H9 (cell line): ENCODE results near the gene NDUFAF2. TPM values are rescaled to one million over a fixed set of nuclear protein-coding genes. Genes with fewer than 3 reads are reported as not detected.

ENCODE experiments used
- DNase-seq: peaks from one replicate; pipeline ENCODE4 v3.0.0-alpha.2; 2017
- H2AFZ ChIP-seq: one replicate; pipeline ENCODE4 v1.6.1; 2013; ENCODE audit warnings: mild to moderate bottlenecking, low read length, control low read depth, moderate library complexity
- H2AK5ac ChIP-seq: 2 replicates; pipeline ENCODE4 v1.6.1; 2013; ENCODE audit warnings: low read length, control low read depth, mixed read lengths; ENCODE audit not compliant: insufficient read length
- H2BK120ac ChIP-seq: one replicate; pipeline ENCODE4 v1.6.1; 2013; ENCODE audit warnings: low read depth, mild to moderate bottlenecking, low read length, control low read depth, inconsistent platforms; ENCODE audit not compliant: poor library complexity, severe bottlenecking
- H2BK12ac ChIP-seq: 2 replicates; pipeline ENCODE4 v1.6.1; 2013; ENCODE audit warnings: low read length, control low read depth, mixed read lengths, low read depth; ENCODE audit not compliant: insufficient read length
- H2BK15ac ChIP-seq: 2 replicates; pipeline ENCODE4 v1.6.1; 2013; ENCODE audit warnings: low read depth, low read length, control low read depth
- H2BK20ac ChIP-seq: one replicate; pipeline ENCODE4 v1.6.1; 2013; ENCODE audit warnings: low read depth, mild to moderate bottlenecking, low read length, control low read depth, inconsistent platforms; ENCODE audit not compliant: poor library complexity, severe bottlenecking
- H2BK5ac ChIP-seq: 2 replicates; pipeline ENCODE4 v1.6.1; 2013; ENCODE audit warnings: low read length, control low read depth, mixed read lengths; ENCODE audit not compliant: insufficient read length
- H3K14ac ChIP-seq: 2 replicates; pipeline ENCODE4 v1.6.1; 2013; ENCODE audit warnings: low read length, control low read depth; ENCODE audit not compliant: insufficient read depth
- H3K18ac ChIP-seq: 2 replicates; pipeline ENCODE4 v1.6.1; 2013; ENCODE audit warnings: low read depth, mild to moderate bottlenecking, mixed read lengths, low read length, control low read depth; ENCODE audit not compliant: insufficient read length
- H3K23ac ChIP-seq: 2 replicates; pipeline ENCODE4 v1.6.1; 2013; ENCODE audit warnings: low read length, control low read depth, mixed read lengths, low read depth; ENCODE audit not compliant: insufficient read length
- H3K23me2 ChIP-seq: 2 replicates; pipeline ENCODE4 v1.6.1; 2013; ENCODE audit warnings: low read depth, mild to moderate bottlenecking, mixed read lengths, low read length, control low read depth; ENCODE audit not compliant: insufficient read length, poor library complexity, severe bottlenecking
- H3K27ac ChIP-seq: 2 replicates; pipeline ENCODE4 v1.5.1; 2013; ENCODE audit warnings: low read length, control low read depth, mixed read lengths, low read depth; ENCODE audit not compliant: insufficient read length
- H3K27me3 ChIP-seq: 2 replicates; pipeline ENCODE4 v1.6.1; 2013; ENCODE audit warnings: low read length, control low read depth, inconsistent platforms; ENCODE audit not compliant: insufficient read depth
- H3K4ac ChIP-seq: 2 replicates; pipeline ENCODE4 v1.6.1; 2013; ENCODE audit warnings: low read depth, mild to moderate bottlenecking, control low read depth, inconsistent platforms, low read length, moderate library complexity
- H3K4me1 ChIP-seq: 2 replicates; pipeline ENCODE4 v1.6.1; 2013; ENCODE audit warnings: low read length, control low read depth, inconsistent platforms; ENCODE audit not compliant: insufficient read depth
- H3K4me2 ChIP-seq: 2 replicates; pipeline ENCODE4 v1.6.1; 2013; ENCODE audit warnings: low read length, control low read depth, mixed read lengths; ENCODE audit not compliant: insufficient read length, insufficient read depth
- H3K56ac ChIP-seq: 2 replicates; pipeline ENCODE4 v1.6.1; 2013; ENCODE audit warnings: low read depth, mild to moderate bottlenecking, mixed read lengths, low read length, control low read depth; ENCODE audit not compliant: insufficient read length
- H3K79me1 ChIP-seq: 2 replicates; pipeline ENCODE4 v1.6.1; 2013; ENCODE audit warnings: low read depth, mild to moderate bottlenecking, moderate library complexity, low read length, control low read depth, inconsistent platforms; ENCODE audit not compliant: insufficient read depth, poor library complexity, severe bottlenecking
- H3K79me2 ChIP-seq: 2 replicates; pipeline ENCODE4 v1.6.1; 2013; ENCODE audit warnings: low read length, control low read depth, inconsistent platforms; ENCODE audit not compliant: insufficient read depth
- H3K9ac ChIP-seq: 2 replicates; pipeline ENCODE4 v1.6.1; 2013; ENCODE audit warnings: low read length, control low read depth, mixed read lengths; ENCODE audit not compliant: insufficient read length; ENCODE audit errors: extremely low read depth
- H3K9me3 ChIP-seq: one replicate; pipeline ENCODE4 v1.6.1; 2013; ENCODE audit warnings: low read depth, low read length, inconsistent platforms; ENCODE audit not compliant: control insufficient read depth
- H3T11ph ChIP-seq: one replicate; pipeline ENCODE4 v1.6.1; 2013; ENCODE audit warnings: mild to moderate bottlenecking, low read length, control low read depth, inconsistent platforms
- H4K20me1 ChIP-seq: one replicate; pipeline ENCODE4 v1.6.1; 2013; ENCODE audit not compliant: control insufficient read depth, insufficient read length, insufficient read depth
- H4K5ac ChIP-seq: 2 replicates; pipeline ENCODE4 v1.6.1; 2013; ENCODE audit warnings: low read depth, mild to moderate bottlenecking, mixed read lengths, low read length, control low read depth; ENCODE audit not compliant: insufficient read length
- H4K8ac ChIP-seq: replicated peaks from 2 replicates; pipeline ENCODE4 v1.6.1; 2013; ENCODE audit warnings: low read length, control low read depth, mixed read lengths, low read depth; ENCODE audit not compliant: insufficient read length
- H4K91ac ChIP-seq: 2 replicates; pipeline ENCODE4 v1.6.1; 2013; ENCODE audit warnings: low read depth, mild to moderate bottlenecking, moderate library complexity, mixed read lengths, low read length, control low read depth; ENCODE audit not compliant: insufficient read length
- H3K27ac Mint-ChIP-seq, 3 experiments: 2 replicates in 2 of 3; 3 replicates in 1 of 3; pipeline ENCODE4 v1.8.0; 2020 to 2021; ENCODE audit warnings: mixed read lengths in 3 of 3, mild to moderate bottlenecking in 1 of 3, moderate library complexity in 1 of 3
- H3K27me3 Mint-ChIP-seq: 2 replicates; pipeline ENCODE4 v1.8.0; 2021; ENCODE audit warnings: low read depth, mild to moderate bottlenecking, moderate library complexity, mixed read lengths
- H3K36me3 Mint-ChIP-seq, 3 experiments: 2 replicates in 2 of 3; 3 replicates in 1 of 3; pipeline ENCODE4 v1.8.0; 2020 to 2021; ENCODE audit warnings: low read depth in 3 of 3, mixed read lengths in 3 of 3; ENCODE audit not compliant: insufficient read depth in 1 of 3
- H3K4me1 Mint-ChIP-seq, 2 experiments: 2 replicates each; pipeline ENCODE4 v1.8.0; 2020; ENCODE audit warnings: mixed read lengths in 2 of 2
- H3K4me3 Mint-ChIP-seq, 2 experiments: 2 replicates in 1 of 2; 3 replicates in 1 of 2; pipeline ENCODE4 v1.8.0; 2020 to 2021; ENCODE audit warnings: mild to moderate bottlenecking in 2 of 2, mixed read lengths in 2 of 2, moderate library complexity in 1 of 2
- H3K9me3 Mint-ChIP-seq, 2 experiments: 2 replicates in 1 of 2; 3 replicates in 1 of 2; pipeline ENCODE4 v1.8.0; 2020; ENCODE audit warnings: mild to moderate bottlenecking in 2 of 2, mixed read lengths in 2 of 2, moderate library complexity in 1 of 2
- CTCF ChIP-seq: fragments of 200-600 bp; sonication (generic); conservative IDR thresholded peaks from 3 replicates; pipeline ENCODE4 v1.8.0; 2021; ENCODE audit warnings: antibody characterized with exemption, mild to moderate bottlenecking
- WGBS: extraction: QIAGEN DNeasy Blood & Tissue Kit; methylation state at CpG from one replicate; pipeline ENCODE4 v1.1.7; 2013; ENCODE audit warnings: missing lambda C conversion rate, low lambda C conversion rate, mixed read lengths; ENCODE audit not compliant: insufficient read length; ENCODE audit errors: extremely low coverage; 5-methylcytosine and 5-hydroxymethylcytosine counted together
- total RNA-seq: library from RNA; stranded (reverse); gene quantifications from 2 replicates; pipeline ENCODE4 v1.2.1, GENCODE V29; 2021

The NDUFAF2 gene
- total RNA-seq, 1 experiment from 2014 or later, result 31.4 TPM

- WGBS, result no CpG with 5 or more reads among the region's 2 CpGs
- 0 out of 2 replicates have a peak, but pooled peaks cover 1% of the 10 kb centered on the region for H3K79me2 ChIP-seq
- no peaks in the 10 kb centered on the region for H3K4me1 Mint-ChIP-seq
- no peak overlapping the region for H3K9ac ChIP-seq
- no peaks in the 10 kb centered on the region for H4K20me1 ChIP-seq
- H3K23me2 ChIP-seq, result no peaks in the 10 kb centered on the region
- no peak overlapping the region for H4K5ac ChIP-seq
- no peak overlapping the region for H3K4ac ChIP-seq
- H2AFZ ChIP-seq, result no peak overlapping the region
- H3K4me1 ChIP-seq, result no peaks in the 10 kb centered on the region
- H3K9me3 Mint-ChIP-seq, result peaks cover 5 to 13% of the 10 kb centered on the region in 2 experiments; a peak in 4 of 5 replicates
- no peak for DNase-seq
- no peak overlapping the region for H3K4me2 ChIP-seq
- H3K79me1 ChIP-seq, result peaks cover 5% of the 10 kb centered on the region
- H3K56ac ChIP-seq, result no peak overlapping the region
- H3K27me3 ChIP-seq, result no peaks in the 10 kb centered on the region
- no peak overlapping the region for H2AK5ac ChIP-seq
- H4K8ac ChIP-seq, result no peak overlapping the region
- H4K91ac ChIP-seq, result no peak overlapping the region
- H2BK5ac ChIP-seq, result no peak overlapping the region
- H3K36me3 Mint-ChIP-seq, result peaks cover 0 to 13% (median 5%) of the 10 kb centered on the region in 3 experiments; a peak in 5 of 7 replicates
- no peak overlapping the region for H2BK20ac ChIP-seq
- no peak overlapping the region for H2BK120ac ChIP-seq
- no peak overlapping the region for H2BK12ac ChIP-seq
- H3K4me3 Mint-ChIP-seq, result no peak overlapping the region
- no peak overlapping the region for H3K27ac ChIP-seq
- H3T11ph ChIP-seq, result no peak overlapping the region
- H3K18ac ChIP-seq, result no peak overlapping the region
- H3K14ac ChIP-seq, result no peak overlapping the region
- H3K27me3 Mint-ChIP-seq, result no peaks in the 10 kb centered on the region
- H3K23ac ChIP-seq, result no peak overlapping the region
- H3K9me3 ChIP-seq, result no peaks in the 10 kb centered on the region
- H3K27ac Mint-ChIP-seq, result no peak overlapping the region; a peak in 1 of 7 replicates
- TF ChIP-seq CTCF, result peak; percentile 79
- H2BK15ac ChIP-seq, result no peak overlapping the region
Measured at GRCh38 chr5:60960591-60960990, 15.6 kb downstream of the NDUFAF2 start.
